Ovary (tissue), 3 donors: ENCODE measurements around the gene SRSF8.

Experiments
- POLR2A ChIP-seq: fragments of 450-650 bp; IDR thresholded peaks from one replicate; pipeline ENCODE4 v1.6.1; 2017; ENCODE audit warnings: antibody characterized with exemption, mild to moderate bottlenecking, moderate library complexity
- TF ChIP-seq, protein P1 (sequence below), 3 donors: fragments of 450-650 bp in 2 of 3; fragments of 200-600 bp in 1 of 3; IDR thresholded peaks; one replicate each; pipeline versions ENCODE4 v1.5.1 to v1.8.0; 2016 to 2022; ENCODE audit warnings: antibody characterized with exemption in 3 of 3, mild to moderate bottlenecking in 1 of 3
- donor health status: DM: no; HTN: no; CAD: no.

GRCh38 chr11:95104121-95104830 is 37.6 kb downstream of the SRSF8 start:
- no peak for TF ChIP-seq POLR2A
- TF ChIP-seq, protein P1, sequence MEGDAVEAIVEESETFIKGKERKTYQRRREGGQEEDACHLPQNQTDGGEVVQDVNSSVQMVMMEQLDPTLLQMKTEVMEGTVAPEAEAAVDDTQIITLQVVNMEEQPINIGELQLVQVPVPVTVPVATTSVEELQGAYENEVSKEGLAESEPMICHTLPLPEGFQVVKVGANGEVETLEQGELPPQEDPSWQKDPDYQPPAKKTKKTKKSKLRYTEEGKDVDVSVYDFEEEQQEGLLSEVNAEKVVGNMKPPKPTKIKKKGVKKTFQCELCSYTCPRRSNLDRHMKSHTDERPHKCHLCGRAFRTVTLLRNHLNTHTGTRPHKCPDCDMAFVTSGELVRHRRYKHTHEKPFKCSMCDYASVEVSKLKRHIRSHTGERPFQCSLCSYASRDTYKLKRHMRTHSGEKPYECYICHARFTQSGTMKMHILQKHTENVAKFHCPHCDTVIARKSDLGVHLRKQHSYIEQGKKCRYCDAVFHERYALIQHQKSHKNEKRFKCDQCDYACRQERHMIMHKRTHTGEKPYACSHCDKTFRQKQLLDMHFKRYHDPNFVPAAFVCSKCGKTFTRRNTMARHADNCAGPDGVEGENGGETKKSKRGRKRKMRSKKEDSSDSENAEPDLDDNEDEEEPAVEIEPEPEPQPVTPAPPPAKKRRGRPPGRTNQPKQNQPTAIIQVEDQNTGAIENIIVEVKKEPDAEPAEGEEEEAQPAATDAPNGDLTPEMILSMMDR (IDR thresholded peaks at IDR 0.05), result no peak
